ENCODE data around the gene CCDC33. TPM values are rescaled to one million over a fixed set of nuclear protein-coding genes. Genes with fewer than 3 reads are reported as not detected.

The CCDC33 gene
- total and polyA plus RNA-seq, 2 donors (not counting 3 experiments of a cell fraction or from before 2014, with no cell fraction given): not detected

- Histone ChIP-seq H3K4me1 (ENCODE audit: control insufficient read depth, extremely low read depth, insufficient read depth, low read length) (no peaks in the 10 kb centered on the region), H3K36me3 (ENCODE audit: control insufficient read depth in 2 of 2, extremely low read depth in 1 of 2, insufficient read depth in 2 of 2, low read length in 2 of 2) (no peaks in the 10 kb centered on the region), H3K4me2 (ENCODE audit: insufficient read depth, low read length) (no peak overlapping the region), H3K9me1 (replicated peaks; ENCODE audit: control insufficient read depth, extremely low read depth, insufficient read depth, low read length) (no peaks in the 10 kb centered on the region), H3K27ac (ENCODE audit: insufficient read depth, low read depth, low read length) (no peak overlapping the region), H3K9me3 (replicated peaks; ENCODE audit: control insufficient read depth, insufficient read depth, low read length) (no peaks in the 10 kb centered on the region), H4K20me1 (replicated peaks; ENCODE audit: control insufficient read depth, extremely low read depth, insufficient read depth, low read length) (no peaks in the 10 kb centered on the region), H3K79me2 (ENCODE audit: control insufficient read depth, insufficient read depth, low read length) (no peaks in the 10 kb centered on the region), H3K27me3 (ENCODE audit: control insufficient read depth in 2 of 2, insufficient read depth in 2 of 2, low read length in 2 of 2) (no peaks in the 10 kb centered on the region), H2AFZ (ENCODE audit: low read depth, low read length) (no peak overlapping the region), H3K9ac (replicated peaks; ENCODE audit: extremely low read depth, insufficient read depth, low read length) (no peak overlapping the region), H3K4me3 (replicated peaks in 1 of 3; ENCODE audit: insufficient read depth in 1 of 3, low read depth in 1 of 3, low read length in 3 of 3) (no peak overlapping the region)
- intact Hi-C loops (cut with micrococcal nuclease) (no loop called here), dilution Hi-C loops (cut with MboI; ENCODE audit: extremely low pct_ligation_motif_present, low sequenced_read_pairs) (no loop called here)
- FAIRE-seq (no peak), DNase-seq (ENCODE audit: low read depth, low spot score) (no peak)
- no peak for TF ChIP-seq GATA2 (IDR thresholded peaks at IDR 0.05; ENCODE audit: insufficient read depth, insufficient read length, low read depth, low read length)
- no peak for TF ChIP-seq POLR2AphosphoS5 (IDR thresholded peaks at IDR 0.05; ENCODE audit: insufficient read depth, low read depth, low read length)
- no peak for TF ChIP-seq MYC (IDR thresholded peaks at IDR 0.05; ENCODE audit: low read depth, low read length)
- no peak for TF ChIP-seq FOS (IDR thresholded peaks at IDR 0.05; ENCODE audit: borderline replicate concordance, insufficient read depth, low read length)
- TF ChIP-seq MAX (IDR thresholded peaks at IDR 0.05; ENCODE audit: insufficient read depth, insufficient read length): no peak
- TF ChIP-seq JUN (IDR thresholded peaks at IDR 0.05; ENCODE audit: borderline replicate concordance, insufficient read depth, insufficient read length, low read depth): no peak
- TF ChIP-seq EZH2 (IDR thresholded peaks at IDR 0.05; ENCODE audit: borderline replicate concordance, low read depth, low read length, severe bottlenecking): no peak
- TF ChIP-seq POLR2A (IDR thresholded peaks at IDR 0.05; ENCODE audit: low read depth, low read length): no peak
- TF ChIP-seq, protein P1, sequence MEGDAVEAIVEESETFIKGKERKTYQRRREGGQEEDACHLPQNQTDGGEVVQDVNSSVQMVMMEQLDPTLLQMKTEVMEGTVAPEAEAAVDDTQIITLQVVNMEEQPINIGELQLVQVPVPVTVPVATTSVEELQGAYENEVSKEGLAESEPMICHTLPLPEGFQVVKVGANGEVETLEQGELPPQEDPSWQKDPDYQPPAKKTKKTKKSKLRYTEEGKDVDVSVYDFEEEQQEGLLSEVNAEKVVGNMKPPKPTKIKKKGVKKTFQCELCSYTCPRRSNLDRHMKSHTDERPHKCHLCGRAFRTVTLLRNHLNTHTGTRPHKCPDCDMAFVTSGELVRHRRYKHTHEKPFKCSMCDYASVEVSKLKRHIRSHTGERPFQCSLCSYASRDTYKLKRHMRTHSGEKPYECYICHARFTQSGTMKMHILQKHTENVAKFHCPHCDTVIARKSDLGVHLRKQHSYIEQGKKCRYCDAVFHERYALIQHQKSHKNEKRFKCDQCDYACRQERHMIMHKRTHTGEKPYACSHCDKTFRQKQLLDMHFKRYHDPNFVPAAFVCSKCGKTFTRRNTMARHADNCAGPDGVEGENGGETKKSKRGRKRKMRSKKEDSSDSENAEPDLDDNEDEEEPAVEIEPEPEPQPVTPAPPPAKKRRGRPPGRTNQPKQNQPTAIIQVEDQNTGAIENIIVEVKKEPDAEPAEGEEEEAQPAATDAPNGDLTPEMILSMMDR (IDR thresholded peaks at IDR 0.05; ENCODE audit: extremely low read depth in 1 of 2, insufficient read depth in 1 of 2, low read depth in 1 of 2, low read length in 2 of 2): no peak
- BruUV-seq (replicated peaks): no TSS peak
- POLR2A ChIA-PET: no interaction called here
- CTCF ChIA-PET: no interaction called here
Observed at GRCh38 chr15:74268020-74268419, 31.9 kb downstream of the CCDC33 start.

Measured in endothelial cell of umbilical vein (primary cell).